H1 (cell line): ENCODE data around the gene HMCN1.

Experiments
- CBX5 ChIP-seq: fragments of 300-800, 300-1000 bp; sonication (generic); IDR thresholded peaks from 2 replicates; pipeline ENCODE4 v1.7.1; 2016; ENCODE audit warnings: antibody characterized with exemption, low read length, low read depth
- EZH2 ChIP-seq: fragments of 200-600 bp; sonication (generic); IDR thresholded peaks from 2 replicates; pipeline ENCODE4 v1.7.1; 2012; ENCODE audit warnings: low read depth, mild to moderate bottlenecking, moderate library complexity, low read length, inconsistent platforms; ENCODE audit not compliant: severe bottlenecking
- POLR2A ChIP-seq, 2 experiments: IDR thresholded peaks; 1 replicate in 1 of 2; 2 replicates in 1 of 2; pipeline ENCODE4 v1.6.1; 2011; ENCODE audit warnings: low read depth in 2 of 2, low read length in 2 of 2, mild to moderate bottlenecking in 2 of 2; ENCODE audit errors: control extremely low read depth in 1 of 2
- TF ChIP-seq, protein P1 (sequence below), 3 experiments: IDR thresholded peaks; 1 replicate in 2 of 3; 2 replicates in 1 of 3; pipeline versions ENCODE4 v1.5.1 to v1.6.1; 2011; ENCODE audit warnings: low read length in 3 of 3, mild to moderate bottlenecking in 3 of 3, inconsistent platforms in 2 of 3, low read depth in 1 of 3, moderate library complexity in 1 of 3; ENCODE audit not compliant: insufficient read depth in 1 of 3; ENCODE audit errors: control extremely low read depth in 1 of 3

DNA sequence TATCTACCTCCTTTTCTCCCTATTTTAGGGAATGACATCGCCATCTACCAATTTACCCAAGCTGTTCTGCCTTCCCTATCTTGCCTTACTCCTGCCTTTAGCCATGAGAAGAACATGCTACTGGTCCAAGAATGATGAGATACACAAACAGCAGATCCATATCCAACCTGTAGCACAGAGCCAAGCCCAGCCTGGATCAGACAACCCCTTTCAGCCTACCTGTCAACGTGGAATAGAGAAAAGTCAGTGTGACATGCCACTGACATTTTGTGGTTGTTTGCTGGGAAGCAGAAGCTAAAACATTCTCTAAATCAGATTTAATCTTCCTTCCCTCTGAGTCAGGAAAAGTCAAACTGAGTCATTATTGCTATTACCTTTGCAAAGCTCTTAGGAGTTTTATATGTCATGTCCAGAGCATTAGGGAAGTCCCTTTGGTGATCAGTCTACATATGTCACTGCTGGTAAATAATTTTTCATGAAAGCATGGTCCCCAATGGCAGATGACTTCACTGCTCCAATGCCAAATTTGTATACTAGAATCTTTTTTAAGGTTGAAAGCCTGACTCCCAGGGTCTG, 497.8 kb downstream of the HMCN1 start:
- no peak for TF ChIP-seq EZH2
- TF ChIP-seq, protein P1, sequence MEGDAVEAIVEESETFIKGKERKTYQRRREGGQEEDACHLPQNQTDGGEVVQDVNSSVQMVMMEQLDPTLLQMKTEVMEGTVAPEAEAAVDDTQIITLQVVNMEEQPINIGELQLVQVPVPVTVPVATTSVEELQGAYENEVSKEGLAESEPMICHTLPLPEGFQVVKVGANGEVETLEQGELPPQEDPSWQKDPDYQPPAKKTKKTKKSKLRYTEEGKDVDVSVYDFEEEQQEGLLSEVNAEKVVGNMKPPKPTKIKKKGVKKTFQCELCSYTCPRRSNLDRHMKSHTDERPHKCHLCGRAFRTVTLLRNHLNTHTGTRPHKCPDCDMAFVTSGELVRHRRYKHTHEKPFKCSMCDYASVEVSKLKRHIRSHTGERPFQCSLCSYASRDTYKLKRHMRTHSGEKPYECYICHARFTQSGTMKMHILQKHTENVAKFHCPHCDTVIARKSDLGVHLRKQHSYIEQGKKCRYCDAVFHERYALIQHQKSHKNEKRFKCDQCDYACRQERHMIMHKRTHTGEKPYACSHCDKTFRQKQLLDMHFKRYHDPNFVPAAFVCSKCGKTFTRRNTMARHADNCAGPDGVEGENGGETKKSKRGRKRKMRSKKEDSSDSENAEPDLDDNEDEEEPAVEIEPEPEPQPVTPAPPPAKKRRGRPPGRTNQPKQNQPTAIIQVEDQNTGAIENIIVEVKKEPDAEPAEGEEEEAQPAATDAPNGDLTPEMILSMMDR (IDR thresholded peaks at IDR 0.05; ENCODE audit: control extremely low read depth in 1 of 3, insufficient read depth in 1 of 3, low read depth in 1 of 3, low read length in 3 of 3), result no peak
- TF ChIP-seq POLR2A (IDR thresholded peaks at IDR 0.05; ENCODE audit: control extremely low read depth in 1 of 2, low read depth in 2 of 2, low read length in 2 of 2), result no peak
- TF ChIP-seq CBX5, result no peak
